WTC11 (cell line): ENCODE results near the gene SLC26A3.

ENCODE experiments used
- ATF2 ChIP-seq: sonication (generic); formaldehyde crosslinking; IDR thresholded peaks from 2 replicates; pipeline ENCODE4 v1.8.1; 2022; ENCODE audit warnings: low read depth, missing genetic modification reagents, borderline replicate concordance
- CTCF ChIP-seq: fragments of 200-600 bp; IDR thresholded peaks from 2 replicates; pipeline ENCODE4 v1.8.0; 2022; ENCODE audit warnings: antibody characterized with exemption
- FOXJ3 ChIP-seq: sonication (generic); formaldehyde crosslinking; IDR thresholded peaks from 2 replicates; pipeline ENCODE4 v1.9.0; 2021; ENCODE audit warnings: missing genetic modification reagents, mild to moderate bottlenecking, borderline replicate concordance
- PRRX2 ChIP-seq: fragments of 250-450 bp; sonication (Bioruptor Pico); IDR thresholded peaks from 2 replicates; pipeline ENCODE4 v1.8.0; 2021; ENCODE audit warnings: mild to moderate bottlenecking

GRCh38 chr7:107788216-107788615 is 14.8 kb downstream of the SLC26A3 start:
- TF ChIP-seq FOXJ3 (no peak), ATF2 (no peak), CTCF (no peak), PRRX2 (CRISPR knock-in tag) (no peak)
